Keratinocyte (primary cell): ENCODE results near the gene MOSMO.

Experiments used
- CTCF ChIP-seq, 3 experiments: IDR thresholded peaks in 1 of 3; conservative IDR thresholded peaks in 1 of 3; optimal IDR thresholded peaks in 1 of 3; 2 replicates in 2 of 3; 3 replicates in 1 of 3; pipeline versions ENCODE3 to v1.5.1; 2011; ENCODE audit warnings: low read length in 3 of 3, mild to moderate bottlenecking in 3 of 3, moderate library complexity in 2 of 3, control low read depth in 1 of 3, inconsistent platforms in 1 of 3; ENCODE audit not compliant: insufficient read depth in 2 of 3; ENCODE audit errors: extremely low read depth in 1 of 3
- EZH2 ChIP-seq: IDR thresholded peaks from one replicate; pipeline ENCODE4 v1.6.1; 2012; ENCODE audit warnings: inconsistent platforms, mild to moderate bottlenecking, low read length, moderate library complexity

DNA sequence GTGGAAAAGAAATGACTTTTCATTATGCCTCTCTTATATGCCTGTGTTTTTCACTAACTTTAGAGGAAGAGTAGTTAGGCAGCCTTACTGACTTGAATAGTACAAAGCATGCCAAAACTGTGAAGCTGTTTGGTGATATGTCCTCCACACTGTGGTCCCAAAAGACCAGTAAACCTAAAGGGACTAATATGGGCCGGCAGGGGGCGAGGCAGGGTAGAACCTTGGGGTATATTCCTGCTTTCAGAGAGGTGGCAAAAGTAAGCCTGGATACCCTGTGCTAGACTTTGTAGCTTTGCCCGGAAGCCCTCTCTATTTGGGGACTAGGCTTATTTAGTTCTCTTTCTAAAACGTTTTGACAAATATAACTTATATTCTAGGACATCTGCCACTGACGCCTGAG lies 48.0 kb downstream of the MOSMO start:
- peak; percentile 40 to 44 (median 42) for TF ChIP-seq CTCF (optimal IDR thresholded peaks at IDR 0.05 in 1 of 3, IDR thresholded peaks at IDR 0.05 in 1 of 3, conservative IDR thresholded peaks at IDR 0.05 in 1 of 3; ENCODE audit: extremely low read depth in 1 of 3, insufficient read depth in 2 of 3, low read length in 3 of 3)
- TF ChIP-seq EZH2: no peak
